Mesendoderm (in vitro differentiated cells): ENCODE measurements around the gene USP36.

Experiments
- DNase-seq: peaks from one replicate; pipeline ENCODE4 v3.0.0; 2013
- H2AK5ac ChIP-seq: 2 replicates; pipeline ENCODE4 v1.6.1; 2013; ENCODE audit warnings: low read length, inconsistent platforms
- H2BK120ac ChIP-seq: 2 replicates; pipeline ENCODE4 v1.6.1; 2013; ENCODE audit warnings: low read depth, mild to moderate bottlenecking, low read length, moderate library complexity, mixed read lengths
- H2BK15ac ChIP-seq: replicated peaks from 2 replicates; pipeline ENCODE4 v1.6.1; 2013; ENCODE audit warnings: low read depth, mild to moderate bottlenecking, moderate library complexity
- H2BK5ac ChIP-seq: 2 replicates; pipeline ENCODE4 v1.6.1; 2013; ENCODE audit warnings: low read length, inconsistent platforms
- H3K18ac ChIP-seq: 2 replicates; pipeline ENCODE4 v1.6.1; 2013; ENCODE audit warnings: mild to moderate bottlenecking, low read length, mixed read lengths
- H3K23ac ChIP-seq: one replicate; pipeline ENCODE4 v1.6.1; 2013; ENCODE audit warnings: low read length
- H3K27ac ChIP-seq: 2 replicates; pipeline ENCODE4 v1.5.1; 2013; ENCODE audit warnings: low read depth, mild to moderate bottlenecking, inconsistent platforms, low read length, moderate library complexity
- H3K27me3 ChIP-seq: 2 replicates; pipeline ENCODE4 v1.6.1; 2013; ENCODE audit warnings: low read length, control low read depth, mild to moderate bottlenecking, inconsistent platforms; ENCODE audit not compliant: insufficient read depth, poor library complexity
- H3K36me3 ChIP-seq: 2 replicates; pipeline ENCODE4 v1.6.1; 2013; ENCODE audit warnings: low read length, inconsistent platforms; ENCODE audit not compliant: control insufficient read depth, insufficient read depth
- H3K4ac ChIP-seq: one replicate; pipeline ENCODE4 v1.6.1; 2013; ENCODE audit warnings: low read depth, mild to moderate bottlenecking, low read length, moderate library complexity
- H3K4me1 ChIP-seq: 2 replicates; pipeline ENCODE4 v1.6.1; 2013; ENCODE audit warnings: low read depth, low read length, inconsistent platforms; ENCODE audit not compliant: control insufficient read depth
- H3K4me2 ChIP-seq: 2 replicates; pipeline ENCODE4 v1.6.1; 2013; ENCODE audit warnings: low read length
- H3K4me3 ChIP-seq: 2 replicates; pipeline ENCODE4 v1.5.1; 2013; ENCODE audit warnings: mild to moderate bottlenecking, low read length
- H3K56ac ChIP-seq: one replicate; pipeline ENCODE4 v1.6.1; 2013; ENCODE audit warnings: low read length
- H3K79me1 ChIP-seq: 2 replicates; pipeline ENCODE4 v1.6.1; 2013; ENCODE audit warnings: low read length, inconsistent platforms
- H3K79me2 ChIP-seq: 2 replicates; pipeline ENCODE4 v1.6.1; 2013; ENCODE audit warnings: mild to moderate bottlenecking, low read length; ENCODE audit not compliant: control insufficient read depth, insufficient read depth
- H3K9ac ChIP-seq: 2 replicates; pipeline ENCODE4 v1.6.1; 2013; ENCODE audit warnings: low read length, inconsistent platforms
- H4K5ac ChIP-seq: one replicate; pipeline ENCODE4 v1.6.1; 2013; ENCODE audit warnings: low read length
- H4K8ac ChIP-seq: one replicate; pipeline ENCODE4 v1.6.1; 2013; ENCODE audit warnings: low read depth, mild to moderate bottlenecking, control low read depth, low read length, moderate library complexity
- WGBS: extraction: QIAGEN DNeasy Blood & Tissue Kit; methylation state at CpG from one replicate; pipeline ENCODE4 v1.1.7; 2013; ENCODE audit warnings: low lambda C conversion rate, missing lambda C conversion rate; ENCODE audit not compliant: insufficient coverage; ENCODE audit errors: extremely low coverage; 5-methylcytosine and 5-hydroxymethylcytosine counted together

USP36 gene

GRCh38 chr17:78790552-78790951, 50.1 kb downstream of the USP36 start:
- H3K36me3 ChIP-seq, result peaks cover 4% of the 10 kb centered on the region
- no peak overlapping the region for H3K56ac ChIP-seq
- H3K23ac ChIP-seq, result no peak overlapping the region
- H3K4me3 ChIP-seq, result no peak overlapping the region
- H3K18ac ChIP-seq, result no peak overlapping the region
- H4K5ac ChIP-seq, result no peak overlapping the region
- no peak overlapping the region for H3K4ac ChIP-seq
- no peak overlapping the region for H2BK15ac ChIP-seq
- no peaks in the 10 kb centered on the region for H3K79me2 ChIP-seq
- H3K27me3 ChIP-seq, result no peaks in the 10 kb centered on the region
- H4K8ac ChIP-seq, result no peak overlapping the region
- WGBS, result no CpG with 5 or more reads among the region's 4 CpGs
- H2BK5ac ChIP-seq, result no peak overlapping the region
- no peak overlapping the region for H2AK5ac ChIP-seq
- no peak overlapping the region for H3K4me2 ChIP-seq
- H3K79me1 ChIP-seq, result no peaks in the 10 kb centered on the region
- no peaks in the 10 kb centered on the region for H3K4me1 ChIP-seq
- H3K27ac ChIP-seq, result no peak overlapping the region
- DNase-seq, result no peak
- no peak overlapping the region for H3K9ac ChIP-seq
- H2BK120ac ChIP-seq, result no peak overlapping the region

GRCh38 chr17:78789663-78790181, 50.9 kb downstream of the USP36 start:
- Histone ChIP-seq H3K18ac (no peak overlapping the region), H3K4me1 (no peaks in the 10 kb centered on the region), H3K56ac (no peak overlapping the region), H4K8ac (no peak overlapping the region), H3K4me3 (no peak overlapping the region), H3K27ac (no peak overlapping the region), H3K4ac (no peak overlapping the region), H2BK120ac (no peak overlapping the region), H3K79me2 (no peaks in the 10 kb centered on the region), H2BK5ac (no peak overlapping the region), H3K79me1 (no peaks in the 10 kb centered on the region), H3K23ac (peak overlapping the region; percentile 45), H3K36me3 (peaks cover 2% of the 10 kb centered on the region), H3K9ac (no peak overlapping the region), H4K5ac (no peak overlapping the region), H3K4me2 (no peak overlapping the region), H2AK5ac (no peak overlapping the region), H2BK15ac (no peak overlapping the region), H3K27me3 (no peaks in the 10 kb centered on the region)
- DNase-seq, result no peak
- WGBS, result no CpG with 5 or more reads among the region's 14 CpGs

GRCh38 chr17:78789149-78789662, 51.4 kb downstream of the USP36 start:
- H3K27ac ChIP-seq, result no peak overlapping the region

GRCh38 chr17:78788451-78788850, 52.2 kb downstream of the USP36 start:
- H3K4me3 ChIP-seq, result no peak overlapping the region
- no peak overlapping the region for H3K9ac ChIP-seq
- H3K27ac ChIP-seq, result no peak overlapping the region
- no peak overlapping the region for H4K8ac ChIP-seq
- no peak overlapping the region for H3K4me2 ChIP-seq
- H3K79me2 ChIP-seq, result no peaks in the 10 kb centered on the region
- no peak overlapping the region for H2BK120ac ChIP-seq
- no peaks in the 10 kb centered on the region for H3K4me1 ChIP-seq
- no peak overlapping the region for H3K18ac ChIP-seq
- no peak overlapping the region for H4K5ac ChIP-seq
- H3K23ac ChIP-seq, result no peak overlapping the region
- no peak overlapping the region for H3K56ac ChIP-seq
- H2AK5ac ChIP-seq, result no peak overlapping the region
- H3K79me1 ChIP-seq, result no peaks in the 10 kb centered on the region
- WGBS, result no CpG with 5 or more reads among the region's 7 CpGs
- no peak overlapping the region for H3K4ac ChIP-seq
- peaks cover under 1% of the 10 kb centered on the region for H3K36me3 ChIP-seq
- H2BK5ac ChIP-seq, result no peak overlapping the region
- no peak for DNase-seq
- H3K27me3 ChIP-seq, result no peaks in the 10 kb centered on the region
- H2BK15ac ChIP-seq, result no peak overlapping the region

More at GRCh38 chr17:78789149-78789662, 51.4 kb downstream of the USP36 start:
- Histone ChIP-seq H3K36me3 (peaks cover 2% of the 10 kb centered on the region), H3K18ac (no peak overlapping the region), H3K4ac (no peak overlapping the region), H4K5ac (no peak overlapping the region), H4K8ac (no peak overlapping the region), H2BK5ac (no peak overlapping the region), H3K4me1 (no peaks in the 10 kb centered on the region), H3K56ac (no peak overlapping the region), H3K23ac (no peak overlapping the region), H3K27me3 (no peaks in the 10 kb centered on the region), H3K79me1 (no peaks in the 10 kb centered on the region), H3K4me3 (no peak overlapping the region), H2BK120ac (no peak overlapping the region), H3K4me2 (no peak overlapping the region), H2BK15ac (no peak overlapping the region), H2AK5ac (no peak overlapping the region), H3K9ac (no peak overlapping the region), H3K79me2 (no peaks in the 10 kb centered on the region)
- DNase-seq, result no peak
- no CpG with 5 or more reads among the region's 5 CpGs for WGBS

- Histone ChIP-seq H3K4me2 (no peak overlapping the region), H2AK5ac (no peak overlapping the region), H2BK120ac (no peak overlapping the region), H2BK5ac (no peak overlapping the region), H3K18ac (no peak overlapping the region), H3K36me3 (no peaks in the 10 kb centered on the region), H3K4ac (no peak overlapping the region), H3K79me2 (no peaks in the 10 kb centered on the region), H4K5ac (no peak overlapping the region), H3K4me1 (no peaks in the 10 kb centered on the region), H3K27me3 (no peaks in the 10 kb centered on the region), H3K56ac (no peak overlapping the region), H3K79me1 (no peaks in the 10 kb centered on the region), H2BK15ac (no peak overlapping the region), H4K8ac (no peak overlapping the region), H3K27ac (no peak overlapping the region), H3K9ac (no peak overlapping the region), H3K4me3 (no peak overlapping the region), H3K23ac (no peak overlapping the region)
- DNase-seq, result no peak
- no CpG with 5 or more reads among the region's 7 CpGs for WGBS
Measured at GRCh38 chr17:78787444-78787843, 53.2 kb downstream of the USP36 start.

GRCh38 chr17:78785663-78786057, 55.0 kb downstream of the USP36 start:
- H4K5ac ChIP-seq, result no peak overlapping the region
- no peak overlapping the region for H3K27ac ChIP-seq
- H3K27me3 ChIP-seq, result no peaks in the 10 kb centered on the region
- H2BK120ac ChIP-seq, result no peak overlapping the region
- no peak overlapping the region for H3K9ac ChIP-seq
- H3K4me3 ChIP-seq, result no peak overlapping the region
- H3K56ac ChIP-seq, result no peak overlapping the region
- WGBS, result no CpG with 5 or more reads among the region's 1 CpG
- DNase-seq, result no peak
- H3K79me2 ChIP-seq, result no peaks in the 10 kb centered on the region
- H2BK5ac ChIP-seq, result no peak overlapping the region
- no peak overlapping the region for H3K4ac ChIP-seq
- no peak overlapping the region for H2BK15ac ChIP-seq
- no peak overlapping the region for H4K8ac ChIP-seq
- H2AK5ac ChIP-seq, result no peak overlapping the region
- no peak overlapping the region for H3K4me2 ChIP-seq
- no peaks in the 10 kb centered on the region for H3K79me1 ChIP-seq
- no peaks in the 10 kb centered on the region for H3K4me1 ChIP-seq
- no peak overlapping the region for H3K23ac ChIP-seq
- H3K18ac ChIP-seq, result no peak overlapping the region
- no peaks in the 10 kb centered on the region for H3K36me3 ChIP-seq
